NCI-H2196 treated with DMSO at 0.1 percent for 48 hours (cell line): ENCODE data around the gene COL1A1.

Experiments used
- DNase-seq: peaks from one replicate; lab custom pipeline; 2025; ENCODE audit not compliant: unreplicated experiment; lab: John Stamatoyannopoulos, UW

The COL1A1 gene

GRCh38 chr17:50200457-50201275, 765 bp downstream of the COL1A1 start:
- peak; percentile 85 for DNase-seq

DNA sequence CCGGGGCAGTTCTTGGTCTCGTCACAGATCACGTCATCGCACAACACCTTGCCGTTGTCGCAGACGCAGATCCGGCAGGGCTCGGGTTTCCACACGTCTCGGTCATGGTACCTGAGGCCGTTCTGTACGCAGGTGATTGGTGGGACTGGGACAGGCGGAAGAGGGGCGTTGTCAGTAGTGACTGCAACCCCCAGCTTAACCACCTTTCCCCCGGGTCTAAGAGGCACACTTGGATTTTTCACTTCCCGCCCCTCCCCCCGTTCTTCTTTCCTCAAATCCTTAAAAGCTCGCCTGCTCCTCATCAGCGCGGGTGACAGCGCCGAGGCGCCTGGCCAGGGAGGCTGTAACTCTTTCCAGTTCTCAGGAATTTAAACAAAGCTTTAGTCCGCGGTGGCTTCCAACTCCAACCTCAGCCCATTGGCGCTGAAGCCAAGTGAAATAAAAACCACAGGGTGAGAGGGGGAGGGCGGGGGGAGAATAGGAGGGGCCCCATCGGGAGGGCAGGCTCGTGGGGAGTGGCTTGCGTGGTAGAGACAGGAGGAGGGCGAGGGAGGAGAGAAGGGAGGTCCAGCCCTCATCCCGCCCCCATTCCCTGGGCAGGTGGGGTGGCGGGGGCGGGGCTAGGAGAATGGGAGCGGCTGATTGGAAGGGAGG, 1.5 kb downstream of the COL1A1 start:
- DNase-seq = peak; percentile 85

GRCh38 chr17:50199211-50199802, 2.1 kb downstream of the COL1A1 start:
- no peak for DNase-seq

- DNase-seq = no peak
Measured at GRCh38 chr17:50198026-50198669, 3.3 kb downstream of the COL1A1 start.

- DNase-seq = no peak
Measured at GRCh38 chr17:50196826-50197225, 4.6 kb downstream of the COL1A1 start.

DNA sequence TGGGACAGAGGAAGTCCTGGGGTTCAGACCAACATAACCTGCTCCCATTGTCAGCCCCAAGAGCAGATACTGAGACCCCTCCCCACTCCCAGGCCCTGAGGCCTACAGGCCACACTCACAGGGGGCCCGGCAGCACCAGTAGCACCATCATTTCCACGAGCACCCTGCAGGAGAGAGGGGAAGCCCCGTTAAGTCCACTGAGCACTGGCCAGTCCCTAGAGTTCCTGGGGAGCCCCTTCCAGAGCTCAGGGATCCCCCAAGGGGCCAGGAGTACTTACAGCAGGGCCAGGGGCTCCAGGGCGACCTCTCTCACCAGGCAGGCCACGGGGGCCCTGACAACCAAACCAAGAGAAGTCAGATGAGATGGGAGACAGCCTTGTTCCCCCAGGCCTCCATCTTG, 5.4 kb downstream of the COL1A1 start:
- DNase-seq = no peak

DNA sequence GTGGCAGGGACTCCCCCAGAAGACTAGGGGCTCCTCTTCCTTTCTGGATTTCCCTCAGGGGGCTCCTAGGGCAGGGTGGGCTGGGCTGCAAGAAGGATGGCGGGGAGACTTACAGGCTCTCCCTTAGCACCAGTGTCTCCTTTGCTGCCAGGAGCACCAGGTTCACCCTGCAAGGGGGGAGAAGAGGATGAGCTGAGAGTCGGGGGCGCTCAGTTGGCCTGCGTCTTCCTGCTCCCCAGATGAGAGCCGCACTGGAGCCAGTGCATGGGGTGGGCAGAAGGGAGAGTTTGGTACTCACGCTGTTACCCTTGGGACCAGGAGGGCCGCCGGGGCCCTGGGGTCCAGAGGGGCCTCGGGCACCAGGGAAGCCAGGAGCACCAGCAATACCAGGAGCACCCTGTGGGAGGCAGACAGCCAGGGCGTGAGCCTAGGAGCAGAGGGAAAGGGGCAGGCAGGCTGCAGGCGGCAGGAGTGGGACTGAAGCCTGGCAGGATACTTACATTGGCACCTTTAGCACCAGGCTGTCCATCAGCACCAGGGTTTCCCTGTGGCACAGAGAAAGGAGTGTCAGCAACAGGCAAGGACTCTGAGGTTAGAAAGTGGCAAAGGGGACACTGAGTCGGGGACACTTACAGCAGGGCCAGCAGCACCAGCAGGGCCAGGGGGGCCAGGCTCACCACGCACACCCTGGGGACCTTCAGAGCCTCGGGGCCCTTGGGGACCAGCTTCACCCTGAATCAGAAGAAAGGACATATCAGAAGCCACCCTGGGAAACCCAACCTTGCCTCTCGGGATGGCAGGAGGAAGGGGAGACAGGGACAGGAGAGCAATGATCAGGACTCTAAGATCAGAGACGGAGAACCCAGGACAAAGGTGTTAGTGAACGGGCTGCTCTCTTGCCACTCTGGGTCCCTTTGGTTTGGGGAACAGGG, 6.2 kb downstream of the COL1A1 start:
- DNase-seq = no peak

- no peak for DNase-seq
Measured at GRCh38 chr17:50194140-50194933, 7.1 kb downstream of the COL1A1 start.

- no peak for DNase-seq
Measured at GRCh38 chr17:50192618-50193291, 8.7 kb downstream of the COL1A1 start.

GRCh38 chr17:50192144-50192617, 9.2 kb downstream of the COL1A1 start:
- no peak for DNase-seq

DNA sequence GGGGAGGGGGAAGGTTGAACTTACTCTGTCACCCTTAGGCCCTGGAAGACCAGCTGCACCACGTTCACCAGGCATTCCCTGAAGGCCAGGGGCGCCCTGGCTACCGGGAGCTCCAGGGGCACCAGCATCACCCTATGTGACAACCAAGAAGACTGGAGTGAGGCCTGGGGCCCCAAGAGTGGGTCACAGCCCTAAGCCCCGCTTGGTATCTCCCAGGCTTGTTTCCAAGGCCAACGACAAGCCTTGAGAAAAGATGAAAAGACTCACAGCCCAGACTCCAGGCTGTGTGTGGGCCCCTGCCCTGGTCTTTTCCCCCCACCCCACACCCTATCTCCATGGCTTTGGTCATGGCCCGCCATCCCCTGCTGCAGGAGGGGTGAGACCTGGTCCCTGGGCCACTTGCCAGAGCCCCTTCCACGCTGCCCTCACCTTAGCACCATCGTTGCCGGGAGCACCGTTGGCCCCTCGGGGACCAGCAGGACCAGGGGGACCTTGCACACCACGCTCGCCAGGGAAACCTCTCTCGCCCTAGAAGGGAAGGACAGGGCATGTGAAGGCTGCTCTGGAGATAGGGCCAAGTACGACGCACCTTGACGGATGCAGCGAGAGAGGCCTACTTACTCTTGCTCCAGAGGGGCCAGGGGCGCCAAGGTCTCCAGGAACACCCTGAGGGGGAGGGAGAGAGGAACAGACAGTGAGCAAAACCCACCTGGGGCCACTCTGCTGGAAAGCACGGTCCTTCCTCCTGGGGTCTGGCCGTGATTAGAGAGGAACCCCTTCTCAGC, 9.9 kb downstream of the COL1A1 start:
- no peak for DNase-seq

GRCh38 chr17:50190603-50191358, 10.7 kb downstream of the COL1A1 start:
- DNase-seq = no peak

DNA sequence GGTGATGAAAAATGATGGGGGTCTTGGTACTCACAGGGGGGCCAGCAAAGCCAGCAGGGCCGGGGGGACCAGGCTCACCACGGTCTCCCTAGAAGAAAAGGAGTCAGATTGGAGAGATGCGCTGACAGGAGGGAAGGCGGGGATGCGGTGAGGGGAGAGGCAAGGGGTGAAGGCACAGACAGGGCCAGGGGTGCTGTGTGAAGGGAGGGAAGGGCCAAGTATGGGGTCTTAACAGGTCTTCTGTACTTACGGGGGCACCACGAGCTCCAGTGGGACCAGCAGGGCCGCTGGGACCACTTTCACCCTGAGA, 11.2 kb downstream of the COL1A1 start:
- DNase-seq = no peak

DNA sequence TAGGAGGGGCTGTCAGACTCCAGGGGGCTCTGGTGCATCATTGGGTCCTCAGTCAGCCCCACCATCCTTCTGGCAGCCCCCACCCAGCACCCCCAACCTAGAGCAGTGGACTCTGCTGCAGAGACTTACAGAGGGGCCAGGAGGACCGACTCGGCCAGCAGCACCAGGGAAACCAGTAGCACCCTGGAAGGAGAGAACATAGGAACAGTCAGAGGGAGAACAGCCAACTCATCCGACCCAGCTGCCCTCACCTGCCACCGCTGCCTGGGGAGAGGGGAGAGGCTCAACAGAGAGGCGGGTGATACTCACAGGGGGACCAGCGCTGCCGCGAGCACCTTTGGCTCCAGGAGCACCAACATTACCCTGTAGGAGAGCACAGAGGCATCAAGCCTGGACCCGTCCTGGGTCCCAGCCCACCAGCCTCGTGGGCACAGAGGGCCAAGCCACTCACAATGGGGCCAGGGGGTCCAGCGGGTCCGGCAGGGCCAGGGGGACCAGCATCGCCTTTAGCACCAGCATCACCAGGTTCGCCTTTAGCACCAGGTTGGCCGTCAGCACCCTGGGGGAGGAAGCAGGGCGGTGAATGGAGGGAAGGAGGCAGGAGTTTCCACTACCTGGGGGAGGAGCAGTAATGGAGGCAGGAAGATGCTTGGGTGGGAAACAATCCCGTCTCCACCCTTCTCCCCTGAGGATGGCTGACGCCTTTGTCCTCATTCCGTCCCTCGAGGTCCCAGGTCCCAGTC, 11.7 kb downstream of the COL1A1 start:
- DNase-seq = no peak

DNA sequence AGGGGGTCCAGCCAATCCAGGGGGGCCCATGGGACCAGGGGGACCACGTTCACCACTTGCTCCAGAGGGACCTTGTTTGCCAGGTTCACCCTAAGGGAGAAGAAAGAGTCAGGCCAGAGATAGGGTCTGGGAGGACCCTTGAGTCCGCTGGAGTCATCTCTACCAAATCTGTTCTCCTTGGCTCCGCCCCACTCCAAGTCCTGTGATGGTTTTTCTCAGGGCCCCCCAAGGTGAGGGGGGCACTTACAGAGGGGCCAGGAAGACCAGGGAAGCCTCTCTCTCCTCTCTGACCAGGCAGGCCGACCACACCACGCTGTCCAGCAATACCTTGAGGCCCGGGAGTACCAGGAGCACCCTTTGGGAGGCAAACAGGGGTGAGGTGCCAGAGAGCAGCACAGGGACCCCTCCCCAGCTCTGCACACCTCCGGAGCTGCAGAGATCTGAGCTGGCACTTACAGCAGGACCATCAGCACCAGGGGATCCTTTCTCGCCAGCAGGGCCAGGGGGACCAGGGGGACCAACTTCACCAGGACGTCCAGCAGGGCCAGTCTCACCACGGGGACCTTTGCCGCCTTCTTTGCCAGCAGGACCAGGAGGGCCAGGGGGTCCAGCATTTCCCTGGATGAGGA, 12.4 kb downstream of the COL1A1 start:
- no peak for DNase-seq

DNA sequence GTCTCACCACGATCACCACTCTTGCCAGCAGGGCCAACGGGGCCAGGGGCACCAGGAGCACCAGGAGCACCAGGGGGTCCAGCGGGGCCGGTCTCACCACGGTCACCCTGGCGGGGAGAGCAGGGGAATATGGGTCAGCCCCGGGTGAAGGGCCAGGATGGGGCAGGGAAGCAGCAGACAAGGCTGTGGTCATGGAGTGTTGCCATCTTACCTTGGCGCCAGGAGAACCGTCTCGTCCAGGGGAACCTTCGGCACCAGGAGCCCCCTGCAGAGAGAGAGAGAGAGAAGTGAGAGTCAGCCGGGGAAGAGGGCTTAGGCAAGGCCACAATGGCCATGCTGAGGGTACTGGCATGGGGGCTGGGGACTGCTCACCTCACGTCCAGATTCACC, 12.9 kb downstream of the COL1A1 start:
- DNase-seq = no peak
